GM18526 (cell line): ENCODE results near the gene TLE1.

ENCODE experiments used
- POLR2A ChIP-seq: IDR thresholded peaks from 3 replicates; pipeline ENCODE4 v1.6.1; 2011; ENCODE audit not compliant: insufficient read length; ENCODE audit errors: extremely low read depth

TLE1 gene

DNA sequence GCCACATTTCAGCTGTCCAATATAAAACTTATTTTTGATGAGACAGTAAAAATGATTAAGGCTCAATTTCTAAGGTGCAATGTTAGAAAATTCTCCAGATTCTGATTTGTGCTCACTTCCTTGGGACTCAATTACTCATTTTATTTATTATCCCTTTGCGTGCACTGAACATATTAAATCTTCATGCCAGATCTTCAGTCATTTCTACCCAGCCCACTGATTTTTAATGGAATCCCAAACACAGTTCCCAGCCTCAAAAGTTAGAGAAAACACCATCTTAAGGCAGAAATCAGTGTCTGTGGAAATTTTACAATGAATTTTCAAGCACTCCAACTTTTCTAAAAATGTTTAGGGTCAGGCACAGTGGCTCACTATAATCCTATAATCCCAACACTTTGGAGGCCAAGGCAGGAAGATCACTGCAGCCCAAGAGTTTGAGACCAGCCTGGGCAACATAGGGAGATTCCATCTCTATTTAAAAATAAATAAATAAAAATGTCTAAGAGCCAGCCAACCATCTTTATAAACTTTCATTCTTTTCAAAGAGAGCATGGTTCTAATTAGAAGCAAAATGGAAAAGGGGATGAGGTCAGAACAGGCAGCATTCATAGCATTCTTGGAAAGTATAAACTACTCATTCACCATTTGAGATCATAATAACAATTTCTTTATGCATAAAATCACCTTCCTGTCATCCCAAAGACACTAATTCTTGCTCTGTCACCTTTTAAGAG is 53.7 kb downstream of the TLE1 start:
- TF ChIP-seq POLR2A = no peak

DNA sequence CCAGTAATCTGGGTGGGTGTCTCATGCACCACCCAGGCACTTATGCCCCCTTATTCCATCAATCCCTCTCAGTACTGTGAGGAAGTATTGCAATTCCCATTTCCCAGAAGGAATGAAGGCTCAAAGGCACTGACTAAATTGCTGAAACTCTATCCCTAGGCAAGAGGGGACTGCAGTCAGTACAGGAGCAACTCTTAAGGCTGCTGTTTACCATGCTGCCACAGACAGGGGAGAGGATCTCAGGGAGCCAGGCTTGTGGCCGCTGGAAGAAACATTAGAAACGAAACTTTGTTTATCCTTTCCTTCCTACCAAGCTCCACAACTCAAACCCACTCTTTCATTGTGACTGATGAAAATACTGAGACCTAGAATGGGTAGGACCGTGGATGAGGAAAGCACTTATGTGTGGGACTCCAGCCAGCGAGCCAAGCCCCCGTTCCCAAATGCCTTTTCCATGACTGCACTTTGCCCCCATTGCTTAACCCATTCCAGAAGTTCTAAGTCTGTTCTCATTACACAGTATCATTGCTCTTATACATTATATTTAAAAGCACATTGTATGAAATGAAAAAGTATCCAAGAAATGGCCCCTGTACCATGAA is 54.3 kb downstream of the TLE1 start:
- TF ChIP-seq POLR2A = no peak

DNA sequence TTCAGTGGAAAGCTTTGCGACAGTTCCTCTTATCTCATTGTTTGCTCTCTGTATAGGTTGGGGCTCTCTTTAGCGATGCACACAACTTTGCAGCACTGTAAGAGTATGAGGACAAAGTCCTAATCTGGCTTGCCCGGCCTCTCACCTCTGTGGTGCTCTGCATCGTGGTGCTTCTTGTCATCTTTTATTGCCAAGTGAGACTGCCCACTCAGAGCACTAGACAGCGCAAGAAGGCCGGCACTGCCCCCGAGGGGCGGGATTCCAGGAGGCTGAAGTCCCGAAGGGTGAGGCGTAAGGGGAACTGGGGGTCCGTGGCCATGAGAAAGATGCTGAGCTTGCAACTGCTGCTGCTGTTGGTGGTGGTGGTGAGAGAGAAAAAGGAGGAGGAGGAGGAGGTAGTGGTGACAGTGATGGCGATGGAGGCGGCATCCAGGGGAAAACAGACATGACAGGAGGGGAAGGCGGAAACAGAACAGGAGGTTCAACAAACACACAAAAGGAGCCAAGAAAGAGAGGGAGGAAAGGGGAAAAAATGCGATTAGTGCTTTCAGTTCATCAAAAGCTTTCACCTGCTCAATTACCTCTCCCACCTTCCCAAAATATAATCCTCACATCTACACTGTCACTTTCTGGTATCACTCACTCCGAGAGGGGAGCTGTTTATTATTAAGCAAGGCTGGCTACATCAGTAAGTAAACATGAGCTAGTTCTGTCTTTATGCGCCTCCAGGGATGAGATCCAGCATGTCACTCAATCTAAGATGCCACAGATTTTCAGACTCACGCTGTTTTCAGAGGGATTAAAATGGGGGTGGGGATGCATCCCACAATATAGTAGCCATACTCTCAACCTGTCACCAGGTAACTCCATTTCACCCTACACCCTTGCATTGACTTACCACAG is 55.1 kb downstream of the TLE1 start:
- TF ChIP-seq POLR2A = no peak

DNA sequence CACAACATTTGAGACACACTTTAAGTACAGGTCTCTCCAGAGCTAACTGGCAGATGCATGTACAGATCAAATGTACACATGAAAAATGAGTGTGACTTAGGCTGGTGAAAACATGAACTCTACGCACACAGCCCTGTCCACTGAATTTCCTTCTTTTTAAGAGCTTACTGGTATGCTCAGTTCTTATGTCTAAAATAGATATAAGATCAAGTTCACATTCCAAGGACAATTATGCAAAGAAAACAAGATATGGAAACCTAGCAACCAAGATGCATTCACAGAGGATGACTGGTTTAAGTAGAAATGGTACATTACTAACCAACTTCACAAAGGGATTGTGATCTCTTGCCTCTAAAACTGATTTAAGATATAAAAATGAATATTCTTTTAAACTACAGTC is 56.7 kb downstream of the TLE1 start:
- no peak for TF ChIP-seq POLR2A

DNA sequence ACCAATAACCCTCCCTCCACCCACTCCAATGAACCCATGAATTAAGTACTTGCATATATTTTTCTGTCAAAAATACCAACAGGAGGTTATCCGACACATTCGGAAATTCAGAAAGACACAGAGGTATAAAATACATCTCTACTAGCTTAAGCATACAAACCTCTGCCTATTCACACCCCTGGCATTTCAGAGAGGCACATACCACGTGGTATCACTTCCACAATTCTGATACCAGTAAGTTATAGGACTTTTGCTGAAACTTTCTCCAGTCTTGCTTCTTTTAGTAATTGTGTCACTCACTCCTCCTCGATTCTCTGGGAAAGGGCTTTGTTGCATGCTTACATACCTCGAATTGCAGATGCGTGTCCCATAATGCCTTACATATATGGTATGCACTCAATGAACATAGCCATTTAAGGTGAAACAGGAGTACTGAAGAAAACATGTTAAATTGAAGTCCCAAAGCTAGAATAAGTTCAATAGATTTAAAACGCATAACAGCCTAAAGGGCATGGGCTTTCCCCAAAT is 58.1 kb downstream of the TLE1 start:
- TF ChIP-seq POLR2A = no peak

DNA sequence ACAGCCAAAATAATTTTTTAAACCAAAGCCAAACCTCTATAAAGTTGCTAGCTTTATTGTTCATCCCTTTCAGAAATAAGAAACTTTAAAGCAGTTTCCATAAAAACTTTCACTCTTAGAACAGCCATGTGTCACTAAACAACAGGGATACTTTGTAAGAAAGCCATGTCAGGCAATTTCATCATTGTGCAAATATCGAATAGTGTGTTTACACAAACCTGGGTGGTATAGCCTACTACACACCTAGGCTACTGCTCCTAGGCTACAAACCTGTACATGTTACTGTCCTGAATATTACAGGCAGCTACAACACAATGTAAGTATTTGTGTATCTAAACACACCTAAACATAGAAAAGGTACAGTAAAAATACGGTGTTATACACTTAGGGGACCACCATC is 59.9 kb downstream of the TLE1 start:
- no peak for TF ChIP-seq POLR2A

DNA sequence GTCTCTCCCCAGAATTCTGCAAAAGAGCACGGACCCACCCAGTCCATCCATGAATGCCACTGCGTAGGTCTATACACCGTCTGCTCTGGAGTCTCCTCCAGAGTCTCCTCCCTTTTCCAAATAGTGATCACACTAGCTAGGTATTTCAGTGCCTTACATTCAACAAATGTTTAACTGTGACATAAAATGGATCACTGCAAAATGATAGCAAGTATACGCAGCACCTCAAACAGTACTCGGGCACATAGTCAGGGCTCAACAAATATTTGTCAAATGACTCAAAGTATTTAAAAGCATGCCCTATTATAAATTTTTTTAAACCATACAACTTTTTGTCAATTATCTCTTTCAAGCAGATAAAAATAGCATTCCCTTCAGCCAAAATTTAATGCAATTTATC is 60.5 kb downstream of the TLE1 start:
- TF ChIP-seq POLR2A = no peak

DNA sequence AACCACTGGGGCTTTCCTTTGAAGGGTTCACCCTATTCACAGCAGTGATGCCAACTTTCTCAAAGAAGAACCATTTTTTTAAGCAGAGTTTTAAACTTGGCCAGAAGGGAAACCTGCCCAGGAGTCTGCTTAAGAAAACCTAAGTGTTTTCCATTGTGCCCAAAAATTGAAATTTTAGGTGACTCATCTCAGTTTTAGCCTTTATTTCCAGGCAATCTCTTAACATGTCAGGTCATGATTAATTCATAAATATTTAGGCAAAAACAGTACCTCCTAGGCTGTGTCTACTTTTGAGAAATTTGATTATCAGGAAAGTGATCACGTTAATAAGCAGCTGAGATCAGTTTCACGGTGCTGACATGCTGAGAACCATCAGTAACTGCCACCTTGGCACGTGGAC is 61.9 kb downstream of the TLE1 start:
- TF ChIP-seq POLR2A = no peak

DNA sequence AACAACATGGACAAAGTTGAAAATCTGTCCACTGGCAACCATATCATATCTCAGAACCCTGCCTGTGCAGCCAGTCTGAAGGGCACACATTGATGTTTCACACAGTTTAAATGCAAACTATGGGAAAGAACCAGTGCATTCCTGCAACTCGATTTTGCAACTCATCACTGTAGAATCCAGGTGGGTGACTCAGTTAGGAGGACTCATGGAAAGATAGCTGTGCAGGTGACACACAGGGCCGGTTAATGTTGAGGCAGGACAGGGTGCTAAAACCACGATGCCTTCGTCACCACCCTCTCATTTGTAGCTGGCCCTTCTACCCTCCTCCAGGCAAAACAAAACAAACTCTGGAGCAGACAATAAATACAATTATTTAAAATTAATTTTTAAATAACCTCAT is 62.8 kb downstream of the TLE1 start:
- TF ChIP-seq POLR2A = no peak

DNA sequence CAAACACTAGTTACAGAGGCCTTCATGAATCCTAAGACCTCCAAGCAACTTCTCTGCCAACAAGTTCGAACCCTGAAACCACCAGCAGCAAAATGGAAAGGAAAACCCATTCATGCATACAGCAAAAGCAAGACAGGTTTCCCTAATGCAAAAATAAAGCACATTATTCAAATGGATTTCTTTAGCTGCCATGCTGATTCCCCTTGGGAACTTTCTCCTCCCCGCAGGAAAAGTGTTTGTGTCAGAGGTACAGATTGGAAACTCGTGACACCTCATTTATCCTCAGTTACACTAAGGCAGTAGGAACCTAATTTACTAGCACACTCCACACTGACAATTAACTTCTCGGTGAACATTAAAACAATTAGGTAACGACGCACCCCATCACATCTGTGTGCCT is 63.4 kb downstream of the TLE1 start:
- TF ChIP-seq POLR2A = no peak

DNA sequence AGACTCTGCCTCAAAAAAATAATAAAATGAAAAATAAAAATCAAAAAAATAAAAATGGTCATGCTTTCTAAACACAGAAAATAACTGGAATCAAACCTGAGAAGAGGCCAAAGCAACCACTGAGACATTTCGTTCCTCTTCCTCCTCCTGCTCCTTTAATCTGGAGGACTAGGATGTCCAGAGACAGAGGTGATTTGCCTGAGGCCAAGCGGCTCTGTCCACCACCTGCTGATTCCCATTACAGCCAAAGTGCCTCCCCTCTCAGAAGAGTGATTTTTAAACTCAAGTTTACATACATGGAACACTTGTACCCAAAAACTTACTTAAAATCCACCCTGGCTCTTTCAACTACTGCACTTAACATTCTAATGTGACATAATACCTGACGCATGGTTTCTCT is 65.6 kb downstream of the TLE1 start:
- TF ChIP-seq POLR2A = no peak

DNA sequence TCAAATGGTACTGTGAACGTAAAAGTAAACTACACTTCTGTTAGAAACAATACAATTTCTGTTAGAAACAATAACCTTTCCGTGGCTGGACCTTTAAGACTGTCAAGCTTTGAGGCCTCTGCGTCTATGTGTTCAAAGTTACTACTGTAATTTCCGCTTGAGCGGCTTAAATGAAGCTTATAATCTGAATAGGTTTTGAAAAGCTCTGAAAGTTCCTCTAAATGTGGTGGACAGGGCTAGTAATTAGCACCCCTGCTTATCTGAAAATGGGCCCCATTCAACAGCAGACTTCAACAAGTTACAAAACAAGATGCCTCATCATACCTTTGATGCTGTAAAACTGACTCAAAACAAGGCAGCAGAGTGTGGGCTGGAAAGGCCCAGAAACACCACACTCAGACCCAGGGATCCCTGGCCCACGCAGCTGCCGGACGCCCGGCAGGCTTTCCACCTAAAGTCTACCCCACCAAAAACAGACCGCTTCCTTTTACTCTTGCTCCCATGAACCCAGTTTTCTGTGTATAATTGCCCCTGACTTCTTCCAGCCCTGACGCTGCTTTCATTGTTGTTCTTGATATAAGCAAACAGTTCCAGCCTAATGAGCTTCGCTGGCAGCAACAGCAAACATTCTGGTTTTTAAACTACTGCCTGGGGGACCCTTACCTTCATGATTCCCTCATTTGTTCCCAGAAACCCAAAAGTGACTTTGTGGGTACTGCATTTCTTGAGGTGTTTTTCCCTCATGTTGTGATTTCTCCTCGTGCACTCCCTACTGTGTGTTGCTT is 66.7 kb downstream of the TLE1 start:
- TF ChIP-seq POLR2A = no peak

DNA sequence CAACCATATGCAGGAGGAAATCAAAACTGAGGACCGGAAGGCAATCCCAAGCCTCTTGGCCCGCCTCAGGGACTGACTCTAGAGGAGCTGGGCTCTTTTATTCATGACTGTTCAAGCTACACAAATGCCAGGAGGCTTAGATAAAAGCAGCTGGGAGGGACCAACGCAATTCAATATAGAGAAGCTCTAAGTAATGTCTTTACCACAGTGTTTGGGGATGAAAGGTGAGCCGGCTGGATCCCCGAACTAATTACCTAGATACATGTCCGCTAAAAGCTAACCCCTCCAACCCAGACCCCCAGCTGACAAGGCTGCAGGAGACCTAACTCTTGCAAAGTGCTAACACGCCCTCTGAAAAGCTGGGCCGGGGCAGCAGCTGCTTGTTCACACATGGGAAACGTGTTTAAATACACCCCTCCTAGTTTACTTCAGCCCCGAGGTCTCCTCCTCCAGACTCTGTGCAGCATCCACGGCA is 67.5 kb downstream of the TLE1 start:
- no peak for TF ChIP-seq POLR2A

DNA sequence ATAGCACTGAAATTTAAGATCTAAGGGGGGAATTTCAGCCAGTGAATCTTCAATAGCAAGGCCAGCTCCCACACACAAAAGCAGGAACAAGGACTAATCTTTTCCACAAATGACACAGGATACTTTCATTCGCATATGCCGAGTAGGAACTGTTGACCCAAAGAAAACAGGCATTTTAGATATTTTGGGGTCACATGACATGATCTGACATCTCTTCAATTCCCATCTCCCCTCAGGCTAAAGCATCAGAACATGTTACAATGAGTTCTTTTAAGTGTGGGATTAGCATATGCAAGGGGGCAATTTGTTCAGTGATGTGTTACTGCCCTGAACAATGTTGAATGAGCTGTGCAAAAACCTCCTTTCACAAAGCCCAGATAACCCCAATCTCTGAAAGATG is 68.2 kb downstream of the TLE1 start:
- TF ChIP-seq POLR2A = no peak

DNA sequence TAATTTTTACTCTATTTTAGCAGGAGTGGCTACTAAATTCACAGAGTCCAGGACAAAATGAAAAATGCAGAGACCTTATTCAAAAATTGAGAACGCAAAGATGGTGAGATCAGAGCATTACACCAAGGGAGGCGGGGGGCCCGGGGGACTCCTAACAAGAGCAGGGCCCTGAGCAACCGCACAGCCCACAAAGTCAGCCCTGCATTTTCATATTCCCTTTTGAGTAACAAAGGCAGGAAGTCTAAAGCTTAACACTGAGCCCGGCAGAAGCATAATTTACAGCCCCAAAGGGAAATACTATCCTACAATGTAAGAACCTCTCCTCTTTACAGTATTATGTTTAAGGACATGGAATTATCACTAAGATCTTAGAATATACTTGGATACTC is 69.4 kb downstream of the TLE1 start:
- TF ChIP-seq POLR2A = no peak
